T-helper 2 cell treated with Interferon-gamma antibody and Interleukin-4, amounts not matched to agents 100 ng/mL and 5 ng/mL, for 36 hours (primary cell): ENCODE measurements around the gene RPL37A. TPM values are rescaled to one million over a fixed set of nuclear protein-coding genes. Genes with fewer than 3 reads are reported as not detected.

ENCODE experiments used
- intact Hi-C: fragments of 100-400 bp; cut with micrococcal nuclease; formaldehyde crosslinking; loops from one replicate; pipeline ENCODE4 v1.15.1; 2023
- total RNA-seq: library from RNA; stranded (reverse); gene quantifications from 2 replicates; pipeline ENCODE4 v1.2.3, GENCODE V29; 2022

RPL37A gene
- total RNA-seq, 1 donor from 2014 or later: 2,258 TPM

DNA sequence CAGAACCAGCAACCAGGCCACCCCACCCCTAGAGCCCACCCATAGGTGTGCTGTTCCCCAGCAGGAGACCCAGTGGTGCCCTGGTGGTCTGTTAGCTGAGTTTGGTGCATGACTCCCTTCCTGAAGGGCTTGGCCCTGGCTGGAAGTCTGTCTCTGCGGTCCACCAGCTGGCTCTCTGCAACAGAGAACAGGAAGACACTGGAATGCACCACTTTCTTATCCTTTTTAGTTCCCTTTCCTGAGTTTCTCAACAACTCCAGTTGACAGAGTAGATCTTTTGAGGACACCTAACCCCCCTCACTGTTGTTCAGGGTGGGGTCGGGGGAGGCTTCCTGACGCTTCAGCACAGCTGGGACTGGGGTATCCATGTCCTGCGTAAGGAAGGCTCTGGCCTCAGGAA lies 11.9 kb upstream of the RPL37A start:
- intact Hi-C loops: no loop called here

DNA sequence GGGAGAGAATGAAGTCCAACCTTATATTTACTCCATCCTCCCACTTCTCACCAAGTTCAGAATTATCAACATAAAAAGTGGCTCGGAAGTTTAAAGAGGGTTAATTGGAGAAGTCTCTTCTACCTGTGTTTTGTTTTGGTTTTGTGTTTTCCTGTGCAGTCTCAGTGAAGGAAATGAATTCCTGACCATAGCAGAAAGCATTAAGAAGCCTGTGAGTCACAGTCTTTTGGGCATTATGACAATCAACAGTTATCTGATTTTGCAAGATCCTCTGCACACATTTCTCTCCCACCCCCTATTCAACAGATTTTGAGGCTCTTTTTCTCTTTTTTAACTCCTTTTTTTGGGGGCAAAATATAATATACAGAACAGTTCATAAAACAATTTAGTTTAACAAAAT lies 8.6 kb upstream of the RPL37A start:
- intact Hi-C loops: no loop called here

DNA sequence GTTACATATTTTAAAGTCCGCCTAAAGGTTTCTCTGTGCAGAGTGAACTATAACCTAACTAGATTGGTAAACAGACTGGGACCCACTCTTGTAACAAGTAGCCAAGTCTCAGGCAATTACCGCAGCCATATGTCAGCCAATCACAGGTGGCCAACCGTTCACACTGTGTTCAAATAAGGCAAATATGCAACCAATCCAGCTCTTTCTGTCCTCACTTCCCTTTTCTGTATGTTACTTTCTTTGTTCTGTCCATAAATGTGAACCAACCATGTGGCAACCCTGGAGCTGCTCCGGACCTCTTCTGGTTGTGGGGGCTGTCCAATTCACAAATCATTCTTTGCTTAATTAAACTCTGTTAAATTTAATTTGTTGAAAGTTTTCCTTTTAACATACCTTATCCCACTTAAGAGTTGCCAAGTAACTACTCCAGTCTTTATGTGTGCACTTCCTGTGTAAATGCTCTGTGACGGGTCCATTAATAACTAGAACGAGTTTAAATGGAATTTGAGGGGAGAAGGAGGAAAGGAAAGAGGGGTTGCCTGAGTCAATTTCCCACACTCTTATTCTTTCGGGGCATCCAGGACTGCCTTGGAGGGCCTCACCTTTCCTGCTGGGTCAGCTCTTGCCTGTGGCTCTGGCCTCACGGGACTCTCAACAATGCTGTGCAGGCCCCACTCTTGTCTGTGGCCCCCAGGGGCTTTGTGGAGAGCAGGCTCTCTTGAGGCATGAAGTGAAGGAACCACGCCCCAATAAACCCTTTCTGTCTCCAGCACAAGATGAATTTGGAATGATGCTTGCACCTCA lies 6.6 kb upstream of the RPL37A start:
- intact Hi-C loops: no loop called here

DNA sequence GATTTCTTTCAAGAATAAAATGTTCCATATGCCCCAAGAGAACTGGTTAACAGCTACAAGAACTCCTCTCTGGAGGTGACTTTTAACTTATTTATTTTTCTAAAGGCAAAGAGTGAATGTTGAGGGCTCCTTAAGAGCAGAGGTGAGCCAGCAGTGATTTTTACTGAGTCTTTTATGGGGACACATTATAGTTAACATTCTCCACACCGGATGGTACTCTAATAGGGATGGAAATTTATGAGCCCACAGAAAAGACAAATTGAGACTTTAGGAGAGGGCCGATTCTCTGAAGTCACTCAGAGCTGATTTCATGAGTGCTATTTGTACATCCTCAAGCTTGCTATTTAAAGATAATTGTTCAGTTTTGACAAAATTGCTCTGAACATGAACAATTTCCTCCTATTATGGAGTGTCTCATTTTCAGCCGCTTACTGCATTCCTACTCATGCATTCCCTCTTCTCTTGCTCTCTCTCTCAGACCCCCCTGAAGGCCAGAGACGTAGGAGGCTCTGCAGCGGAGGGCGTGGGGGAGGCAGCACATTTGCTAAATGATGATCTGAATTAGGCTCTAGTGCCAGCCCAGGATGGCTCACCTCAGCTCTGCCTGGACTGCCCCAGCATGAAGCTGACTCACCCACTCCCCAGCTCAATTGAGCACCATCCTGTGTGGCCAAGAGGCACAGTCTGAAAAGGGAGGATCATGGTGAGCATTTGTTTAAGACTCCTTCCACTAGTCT lies 5.9 kb upstream of the RPL37A start:
- intact Hi-C loops: no loop called here

DNA sequence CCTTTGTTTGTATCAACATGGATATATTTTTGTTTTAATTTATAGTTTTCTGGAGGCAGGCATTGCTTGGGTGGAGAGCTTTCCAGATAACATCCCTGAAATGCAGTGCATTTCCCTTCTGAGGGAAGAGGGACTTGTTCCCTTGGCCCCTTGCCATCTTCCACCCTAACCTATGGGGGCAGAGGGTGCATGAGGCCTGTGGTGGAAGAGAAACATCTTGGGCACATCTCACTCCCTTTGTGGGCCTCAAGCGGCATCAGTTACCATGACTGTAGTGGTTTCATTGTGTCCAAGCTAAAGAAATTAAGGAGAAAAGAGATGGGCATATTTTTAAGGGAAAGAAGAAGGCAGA lies 5.3 kb upstream of the RPL37A start:
- intact Hi-C loops: no loop called here

DNA sequence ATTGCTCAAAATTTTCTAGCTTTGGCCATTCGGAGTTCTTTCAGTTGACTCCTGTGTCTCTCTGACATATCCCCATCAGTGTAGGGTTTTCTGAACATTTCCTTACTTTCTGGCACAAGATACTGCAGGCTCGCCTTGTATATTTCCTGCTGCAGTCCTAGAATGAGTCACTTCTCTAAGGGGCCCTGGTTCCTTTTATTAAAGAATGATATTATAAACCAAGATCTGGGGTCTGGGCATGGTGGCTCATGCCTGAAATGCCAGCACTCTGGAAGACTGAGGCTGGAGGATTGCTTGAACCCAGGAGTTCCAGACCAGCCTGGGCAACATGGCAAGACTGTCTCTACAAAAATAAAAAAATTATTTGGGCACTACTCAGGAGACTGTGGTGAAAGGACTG lies 3.0 kb upstream of the RPL37A start:
- intact Hi-C loops: loop anchor here (5.0 kb wide), 2 partner anchors 143 to 1722 kb away; partner anchors contain the start of gene ARPC2

DNA sequence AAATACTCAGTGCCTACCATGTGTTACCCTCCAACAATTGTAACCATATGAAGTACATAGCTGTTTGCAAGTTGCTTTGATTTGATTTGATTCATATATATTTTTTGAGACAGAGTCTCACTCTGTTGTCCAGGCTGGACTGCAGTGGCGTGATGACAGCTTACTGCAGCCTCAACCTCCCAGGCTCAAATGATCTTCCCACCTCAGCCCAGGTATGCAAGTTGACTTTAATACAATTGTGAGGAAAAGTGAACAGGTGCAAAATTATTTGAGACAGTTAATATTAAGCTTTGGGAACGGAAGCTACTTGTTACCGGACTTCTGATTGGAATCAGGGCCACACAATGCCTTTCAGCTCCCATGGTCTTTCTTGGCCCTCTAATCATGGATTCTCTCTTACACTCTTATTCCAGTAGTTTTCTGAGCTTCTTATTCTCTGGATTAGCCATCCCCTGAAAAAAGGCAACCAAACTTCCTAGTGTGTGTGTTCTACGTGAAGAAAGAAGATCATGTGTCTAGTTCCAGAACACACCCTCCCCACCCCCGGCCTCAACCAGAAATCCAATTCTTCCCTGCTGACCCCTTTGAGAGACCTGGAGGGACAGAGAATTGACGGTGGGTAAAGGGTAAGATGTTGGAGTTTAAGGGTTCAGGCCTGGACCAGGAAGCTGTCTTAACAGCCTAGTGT lies 1.1 kb upstream of the RPL37A start:
- intact Hi-C loops: loop anchor here (1.0 to 5.0 kb wide), 5 partner anchors 22 to 1720 kb away; partner anchors contain the start of genes ARPC2 and SMARCAL1

DNA sequence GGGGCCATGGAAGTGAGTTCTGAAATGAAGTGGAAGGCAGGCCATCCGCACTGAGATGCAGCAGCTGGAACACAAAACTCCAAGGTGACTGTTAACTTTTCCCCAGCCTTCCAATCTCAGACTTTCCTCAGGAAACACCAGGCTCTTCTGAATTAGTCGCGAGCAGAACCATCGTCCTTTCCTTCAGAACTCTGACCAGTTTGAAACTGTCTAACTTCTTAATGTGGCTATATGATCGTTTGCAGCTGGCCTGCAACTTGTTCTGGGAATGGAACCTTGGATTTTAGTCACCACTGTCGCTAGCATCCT lies 620 bp upstream of the RPL37A start:
- intact Hi-C loops: loop anchor here (1.0 to 5.0 kb wide), 5 partner anchors 23 to 1719 kb away; partner anchors contain the start of genes ARPC2 and SMARCAL1

DNA sequence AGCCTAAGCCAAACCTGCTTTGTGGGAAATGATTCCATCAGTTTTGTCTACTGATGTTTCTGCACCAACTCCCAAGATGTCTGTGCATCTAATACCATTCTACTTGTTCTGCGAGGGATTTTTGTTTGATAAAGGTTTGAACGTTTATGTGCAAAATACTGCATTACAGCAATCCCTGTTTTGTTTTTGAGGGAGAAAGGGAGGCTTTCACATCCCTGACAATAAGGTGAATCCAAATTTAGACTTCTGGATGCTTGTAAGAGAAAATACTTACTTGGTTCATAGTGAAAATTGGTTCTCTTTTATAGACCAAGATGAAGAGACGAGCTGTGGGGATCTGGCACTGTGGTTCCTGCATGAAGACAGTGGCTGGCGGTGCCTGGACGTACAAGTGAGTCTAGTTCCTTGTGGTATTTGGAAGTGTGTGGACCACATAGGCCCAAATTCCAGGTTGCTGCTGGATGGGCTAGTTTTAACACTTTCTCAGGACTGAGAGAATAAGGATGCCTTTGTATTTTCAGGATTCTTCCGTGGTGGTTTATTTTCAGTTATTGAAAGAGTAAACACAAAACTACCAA lies 1.1 kb downstream of the RPL37A start:
- intact Hi-C loops: loop anchor here (2.0 to 5.0 kb wide), 3 partner anchors 147 to 1718 kb away; partner anchors contain the start of gene ARPC2

DNA sequence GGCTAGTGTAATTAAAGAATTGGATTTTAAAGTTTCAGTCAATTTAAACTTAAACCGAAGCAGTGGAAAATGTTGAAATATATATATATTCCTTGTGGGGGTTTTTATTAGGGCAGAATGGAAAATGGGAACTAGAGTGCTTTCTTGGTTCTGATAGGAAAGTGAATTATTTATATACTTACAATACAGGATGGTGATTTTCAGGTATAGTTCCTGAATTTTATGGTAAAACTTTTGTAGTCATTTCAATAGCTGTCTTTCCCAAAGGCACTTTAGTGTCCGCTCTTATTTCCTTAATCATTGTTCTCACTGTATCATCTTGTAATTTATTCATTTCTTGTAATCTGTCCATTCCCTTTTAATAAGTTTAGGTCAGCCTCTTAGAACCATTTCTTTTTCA lies 1.9 kb downstream of the RPL37A start:
- intact Hi-C loops: no loop called here

DNA sequence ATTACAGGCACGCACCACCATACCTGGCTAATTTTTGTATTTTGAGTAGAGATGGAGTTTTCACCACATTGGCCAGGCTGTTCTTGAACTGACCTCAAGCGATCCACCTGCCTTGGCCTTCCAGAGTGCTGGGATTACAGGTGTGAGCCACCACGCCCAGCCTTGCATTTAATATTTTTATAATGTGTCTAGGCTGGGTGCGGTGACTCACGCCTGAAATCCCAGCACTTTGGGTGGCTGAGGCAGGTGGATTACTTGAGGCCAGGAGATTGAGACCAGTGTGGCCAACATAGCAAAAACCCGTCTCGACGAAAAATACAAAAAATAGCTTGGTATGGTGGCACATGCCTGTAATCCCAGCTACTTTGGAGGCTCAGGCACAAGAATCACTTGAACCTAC lies 3.2 kb downstream of the RPL37A start:
- intact Hi-C loops: no loop called here

DNA sequence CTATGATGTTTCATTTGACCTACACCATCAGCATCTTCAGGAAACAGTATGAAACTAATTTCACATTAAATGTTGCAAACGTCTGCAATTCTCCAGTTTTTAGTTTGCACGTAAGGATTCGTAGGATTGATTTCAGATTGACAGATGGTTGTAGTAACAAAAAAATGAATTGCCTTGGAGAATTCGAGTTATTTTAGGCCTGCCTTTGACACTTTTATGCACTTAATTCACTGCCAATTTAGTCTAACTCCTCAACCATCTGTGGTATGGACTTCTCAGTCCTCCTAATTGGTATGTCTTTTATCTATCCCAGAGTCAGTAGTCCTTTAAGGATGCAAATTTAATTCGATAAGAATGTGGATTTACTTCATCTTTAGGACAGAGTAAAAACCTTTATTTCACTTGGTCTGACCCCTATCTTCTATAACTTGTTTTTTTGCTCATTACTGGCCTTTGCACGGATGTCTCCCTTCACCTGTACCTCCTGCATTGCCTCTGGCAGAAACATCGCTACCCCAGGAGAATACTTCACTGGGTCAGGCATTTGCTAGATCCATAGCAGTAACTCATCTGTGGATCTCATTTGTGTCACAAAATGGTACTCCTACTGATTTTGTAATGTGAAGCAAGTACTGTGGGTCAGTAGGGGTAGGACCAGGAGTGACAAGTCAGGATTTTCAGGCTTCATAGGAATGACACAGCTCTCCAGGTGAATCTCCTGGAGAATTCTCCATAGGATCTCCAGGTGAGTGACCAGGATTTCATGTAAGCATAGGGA lies 3.9 kb downstream of the RPL37A start:
- intact Hi-C loops: no loop called here

DNA sequence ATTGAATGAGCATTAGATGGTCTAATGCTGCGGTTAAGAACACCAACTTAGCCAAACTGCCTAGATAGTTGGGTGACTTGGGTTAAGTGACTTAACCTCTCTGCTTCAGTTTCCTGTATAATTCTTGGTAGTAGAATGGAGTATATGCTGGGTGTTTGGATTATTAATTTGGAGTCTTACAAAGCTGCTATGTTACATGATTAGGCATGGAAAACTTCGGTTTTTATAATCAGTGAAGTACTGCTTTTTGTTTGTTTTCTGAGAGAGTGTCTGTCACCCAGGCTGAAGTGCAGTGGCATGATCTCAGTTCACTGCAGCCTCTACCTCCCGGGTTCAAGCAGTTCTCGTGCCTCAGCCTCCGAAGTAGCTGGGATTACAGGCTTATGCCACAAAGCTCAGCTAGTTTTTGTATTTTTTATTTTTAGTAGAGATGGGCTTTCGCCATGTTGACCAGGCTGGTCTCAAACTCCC lies 4.5 kb downstream of the RPL37A start:
- intact Hi-C loops: no loop called here

DNA sequence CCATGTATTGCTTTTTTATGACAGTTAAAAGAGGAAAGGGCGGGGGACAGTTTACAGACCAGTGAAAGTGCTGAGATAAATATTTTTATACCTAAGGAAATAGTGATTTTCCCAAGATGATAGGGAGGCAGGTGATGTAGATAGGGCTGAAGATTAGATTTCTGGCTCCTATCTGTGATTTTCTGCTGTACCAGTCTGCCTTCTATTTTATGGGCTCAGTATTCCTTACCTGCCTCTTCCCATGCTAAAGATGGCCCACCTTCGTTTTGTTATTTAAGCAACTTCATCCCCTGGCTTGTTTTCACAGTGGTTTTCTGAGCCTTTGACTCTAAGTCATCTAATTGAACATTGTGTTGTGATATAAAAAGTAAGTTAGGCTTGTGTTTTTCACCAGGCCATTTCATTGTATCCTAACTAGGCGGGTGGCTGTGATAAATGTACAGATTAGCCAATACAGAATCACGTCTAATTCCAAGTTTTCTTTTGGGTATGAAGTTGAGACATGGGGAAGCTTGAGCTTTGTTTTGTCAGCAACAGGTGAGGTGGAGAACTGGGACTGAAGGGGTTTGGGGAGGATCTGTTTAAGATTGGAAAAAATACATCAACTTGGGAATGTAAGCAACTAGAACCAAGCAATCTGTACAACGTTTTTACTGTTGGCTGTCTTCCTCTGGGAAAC lies 5.2 kb downstream of the RPL37A start:
- intact Hi-C loops: no loop called here

DNA sequence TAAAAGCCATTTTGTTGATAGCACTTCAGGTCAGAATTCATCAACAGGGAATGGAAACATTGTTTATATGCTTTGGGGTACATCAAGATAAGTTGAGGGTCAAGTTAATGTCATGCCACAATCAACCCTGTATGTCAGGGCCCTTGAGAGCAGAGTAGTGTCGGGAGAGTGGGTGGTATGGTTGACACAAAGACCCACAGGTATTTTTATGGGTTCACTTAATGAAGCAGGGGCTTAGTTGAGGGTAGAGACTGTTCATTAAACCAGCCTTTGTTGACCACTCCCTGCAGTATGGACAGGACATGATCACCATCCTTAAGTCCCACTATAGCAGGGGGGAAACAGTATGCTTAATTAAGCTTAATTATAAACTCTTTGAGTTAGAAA lies 5.7 kb downstream of the RPL37A start:
- intact Hi-C loops: no loop called here

DNA sequence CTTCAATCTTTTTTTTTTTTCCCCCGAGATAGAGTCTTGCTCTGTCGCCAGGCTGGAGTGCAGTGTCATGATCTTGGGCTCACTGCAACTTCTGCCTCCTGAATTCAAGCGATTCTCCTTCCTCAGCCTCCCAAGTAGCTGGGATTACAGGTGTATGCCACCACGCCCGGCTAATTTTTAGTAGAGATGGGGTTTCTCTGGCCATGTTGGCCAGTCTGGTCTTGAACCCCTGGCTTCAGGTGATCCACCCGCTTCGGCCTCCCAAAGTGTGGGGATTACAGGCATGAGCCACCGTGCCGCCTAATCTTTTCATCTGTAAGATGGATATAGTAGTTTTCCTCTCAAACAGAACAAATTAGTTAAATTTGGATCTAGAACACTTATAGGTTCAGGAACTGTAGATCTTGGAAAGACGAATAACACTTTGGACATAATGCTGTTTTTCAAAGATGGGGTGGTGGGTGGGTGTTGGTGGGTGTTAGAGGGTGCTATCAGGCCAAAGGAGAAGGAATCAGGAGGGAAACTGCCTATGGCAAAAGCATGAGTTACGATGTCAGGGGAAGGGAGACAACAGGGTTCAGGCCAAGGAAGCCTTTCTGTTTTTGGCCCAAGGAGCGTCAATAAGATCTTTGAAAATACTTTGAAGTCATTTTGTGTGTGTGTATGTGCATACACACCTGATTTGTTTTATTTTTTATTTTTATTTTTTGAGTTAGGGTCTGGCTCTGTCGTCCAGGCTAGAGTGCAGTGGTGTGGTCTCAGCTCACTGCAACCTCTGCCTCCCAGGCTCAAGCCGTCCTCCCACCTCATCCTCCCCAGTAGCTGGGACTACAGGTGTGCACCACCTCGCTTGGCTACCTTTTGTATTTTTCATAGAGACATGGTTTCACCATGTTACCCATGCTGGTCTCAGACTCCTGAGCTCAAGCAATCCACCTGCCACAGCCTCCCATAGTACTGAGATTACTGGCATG lies 6.8 kb downstream of the RPL37A start:
- intact Hi-C loops: no loop called here

DNA sequence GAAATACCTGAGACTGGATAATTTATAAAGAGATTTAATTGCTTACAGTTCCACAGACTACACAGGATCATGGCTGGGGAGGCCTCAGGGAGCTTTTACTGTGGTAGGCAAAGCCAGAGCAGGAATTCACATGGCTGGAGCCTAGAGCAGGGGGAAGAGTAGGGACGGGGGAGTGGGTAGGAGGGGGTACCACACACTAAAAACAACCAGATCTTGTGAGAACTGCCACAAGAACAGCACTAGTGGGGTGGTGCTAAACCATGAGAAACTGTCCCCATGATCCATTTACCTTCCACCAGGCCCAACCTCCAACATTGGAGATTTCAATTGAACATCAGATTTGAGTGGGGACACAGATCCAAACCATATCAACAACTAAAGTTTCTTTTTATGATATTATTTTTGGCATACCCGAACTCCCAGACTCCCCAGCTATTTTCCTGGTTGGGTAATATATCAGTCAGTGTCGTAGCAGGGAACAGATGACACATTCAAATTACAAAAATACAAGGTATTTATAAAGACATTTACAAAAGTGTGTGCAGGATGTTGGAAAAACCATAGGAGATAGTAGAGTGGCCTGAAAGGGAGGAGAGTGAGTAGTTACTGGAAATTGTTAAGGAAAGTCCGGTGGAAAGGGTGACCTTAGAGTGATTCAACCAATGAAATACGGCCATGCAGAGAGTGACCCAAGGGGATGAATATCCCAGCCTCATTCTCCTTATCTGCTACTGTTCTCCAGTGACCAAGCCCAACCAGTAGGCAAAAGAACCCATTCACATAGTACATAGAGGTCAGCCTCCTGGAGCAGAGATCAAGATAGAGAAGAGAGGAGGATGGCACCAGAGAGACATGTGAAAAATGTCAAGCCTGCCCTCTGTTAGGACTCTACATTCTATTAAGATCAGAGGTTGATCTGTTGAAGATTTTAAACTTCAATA lies 8.8 kb downstream of the RPL37A start:
- intact Hi-C loops: no loop called here

DNA sequence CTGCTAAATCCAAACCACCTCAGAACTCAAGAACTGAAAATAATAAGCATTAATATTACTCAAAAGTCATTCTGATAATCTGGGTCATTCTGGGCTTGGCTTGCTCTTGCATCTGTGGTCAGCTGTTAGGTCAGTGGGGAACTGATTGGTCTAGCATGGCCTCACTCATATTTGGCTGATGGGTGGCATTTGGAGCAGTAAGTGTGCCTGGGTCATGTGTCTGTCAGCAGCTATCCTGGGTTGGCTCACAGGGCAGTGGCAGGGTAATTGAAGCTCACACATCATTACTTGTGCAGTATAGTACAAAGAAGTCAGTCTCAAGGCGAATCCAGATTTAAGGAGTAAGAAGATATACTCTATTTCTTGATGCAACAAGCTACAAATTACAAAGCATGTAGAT lies 9.6 kb downstream of the RPL37A start:
- intact Hi-C loops: no loop called here
